H9 (cell line): ENCODE data around the gene IL13RA2. TPM values are rescaled to one million over a fixed set of nuclear protein-coding genes. Genes with fewer than 3 reads are reported as not detected.

Source experiments
- DNase-seq: peaks from one replicate; pipeline ENCODE4 v3.0.0-alpha.2; 2017
- H2AFZ ChIP-seq: one replicate; pipeline ENCODE4 v1.6.1; 2013; ENCODE audit warnings: mild to moderate bottlenecking, low read length, control low read depth, moderate library complexity
- H2AK5ac ChIP-seq: 2 replicates; pipeline ENCODE4 v1.6.1; 2013; ENCODE audit warnings: low read length, control low read depth, mixed read lengths; ENCODE audit not compliant: insufficient read length
- H2BK120ac ChIP-seq: one replicate; pipeline ENCODE4 v1.6.1; 2013; ENCODE audit warnings: low read depth, mild to moderate bottlenecking, low read length, control low read depth, inconsistent platforms; ENCODE audit not compliant: poor library complexity, severe bottlenecking
- H2BK12ac ChIP-seq: 2 replicates; pipeline ENCODE4 v1.6.1; 2013; ENCODE audit warnings: low read length, control low read depth, mixed read lengths, low read depth; ENCODE audit not compliant: insufficient read length
- H2BK15ac ChIP-seq: 2 replicates; pipeline ENCODE4 v1.6.1; 2013; ENCODE audit warnings: low read depth, low read length, control low read depth
- H2BK20ac ChIP-seq: one replicate; pipeline ENCODE4 v1.6.1; 2013; ENCODE audit warnings: low read depth, mild to moderate bottlenecking, low read length, control low read depth, inconsistent platforms; ENCODE audit not compliant: poor library complexity, severe bottlenecking
- H2BK5ac ChIP-seq: 2 replicates; pipeline ENCODE4 v1.6.1; 2013; ENCODE audit warnings: low read length, control low read depth, mixed read lengths; ENCODE audit not compliant: insufficient read length
- H3K14ac ChIP-seq: 2 replicates; pipeline ENCODE4 v1.6.1; 2013; ENCODE audit warnings: low read length, control low read depth; ENCODE audit not compliant: insufficient read depth
- H3K18ac ChIP-seq: 2 replicates; pipeline ENCODE4 v1.6.1; 2013; ENCODE audit warnings: low read depth, mild to moderate bottlenecking, mixed read lengths, low read length, control low read depth; ENCODE audit not compliant: insufficient read length
- H3K23ac ChIP-seq: 2 replicates; pipeline ENCODE4 v1.6.1; 2013; ENCODE audit warnings: low read length, control low read depth, mixed read lengths, low read depth; ENCODE audit not compliant: insufficient read length
- H3K23me2 ChIP-seq: 2 replicates; pipeline ENCODE4 v1.6.1; 2013; ENCODE audit warnings: low read depth, mild to moderate bottlenecking, mixed read lengths, low read length, control low read depth; ENCODE audit not compliant: insufficient read length, poor library complexity, severe bottlenecking
- H3K27ac ChIP-seq: 2 replicates; pipeline ENCODE4 v1.5.1; 2013; ENCODE audit warnings: low read length, control low read depth, mixed read lengths, low read depth; ENCODE audit not compliant: insufficient read length
- H3K27me3 ChIP-seq: 2 replicates; pipeline ENCODE4 v1.6.1; 2013; ENCODE audit warnings: low read length, control low read depth, inconsistent platforms; ENCODE audit not compliant: insufficient read depth
- H3K4ac ChIP-seq: 2 replicates; pipeline ENCODE4 v1.6.1; 2013; ENCODE audit warnings: low read depth, mild to moderate bottlenecking, control low read depth, inconsistent platforms, low read length, moderate library complexity
- H3K4me1 ChIP-seq: 2 replicates; pipeline ENCODE4 v1.6.1; 2013; ENCODE audit warnings: low read length, control low read depth, inconsistent platforms; ENCODE audit not compliant: insufficient read depth
- H3K4me2 ChIP-seq: 2 replicates; pipeline ENCODE4 v1.6.1; 2013; ENCODE audit warnings: low read length, control low read depth, mixed read lengths; ENCODE audit not compliant: insufficient read length, insufficient read depth
- H3K56ac ChIP-seq: 2 replicates; pipeline ENCODE4 v1.6.1; 2013; ENCODE audit warnings: low read depth, mild to moderate bottlenecking, mixed read lengths, low read length, control low read depth; ENCODE audit not compliant: insufficient read length
- H3K79me1 ChIP-seq: 2 replicates; pipeline ENCODE4 v1.6.1; 2013; ENCODE audit warnings: low read depth, mild to moderate bottlenecking, moderate library complexity, low read length, control low read depth, inconsistent platforms; ENCODE audit not compliant: insufficient read depth, poor library complexity, severe bottlenecking
- H3K79me2 ChIP-seq: 2 replicates; pipeline ENCODE4 v1.6.1; 2013; ENCODE audit warnings: low read length, control low read depth, inconsistent platforms; ENCODE audit not compliant: insufficient read depth
- H3K9ac ChIP-seq: 2 replicates; pipeline ENCODE4 v1.6.1; 2013; ENCODE audit warnings: low read length, control low read depth, mixed read lengths; ENCODE audit not compliant: insufficient read length; ENCODE audit errors: extremely low read depth
- H3K9me3 ChIP-seq: one replicate; pipeline ENCODE4 v1.6.1; 2013; ENCODE audit warnings: low read depth, low read length, inconsistent platforms; ENCODE audit not compliant: control insufficient read depth
- H3T11ph ChIP-seq: one replicate; pipeline ENCODE4 v1.6.1; 2013; ENCODE audit warnings: mild to moderate bottlenecking, low read length, control low read depth, inconsistent platforms
- H4K20me1 ChIP-seq: one replicate; pipeline ENCODE4 v1.6.1; 2013; ENCODE audit not compliant: control insufficient read depth, insufficient read length, insufficient read depth
- H4K5ac ChIP-seq: 2 replicates; pipeline ENCODE4 v1.6.1; 2013; ENCODE audit warnings: low read depth, mild to moderate bottlenecking, mixed read lengths, low read length, control low read depth; ENCODE audit not compliant: insufficient read length
- H4K8ac ChIP-seq: replicated peaks from 2 replicates; pipeline ENCODE4 v1.6.1; 2013; ENCODE audit warnings: low read length, control low read depth, mixed read lengths, low read depth; ENCODE audit not compliant: insufficient read length
- H4K91ac ChIP-seq: 2 replicates; pipeline ENCODE4 v1.6.1; 2013; ENCODE audit warnings: low read depth, mild to moderate bottlenecking, moderate library complexity, mixed read lengths, low read length, control low read depth; ENCODE audit not compliant: insufficient read length
- H3K27ac Mint-ChIP-seq, 3 experiments: 2 replicates in 2 of 3; 3 replicates in 1 of 3; pipeline ENCODE4 v1.8.0; 2020 to 2021; ENCODE audit warnings: mixed read lengths in 3 of 3, mild to moderate bottlenecking in 1 of 3, moderate library complexity in 1 of 3
- H3K27me3 Mint-ChIP-seq: 2 replicates; pipeline ENCODE4 v1.8.0; 2021; ENCODE audit warnings: low read depth, mild to moderate bottlenecking, moderate library complexity, mixed read lengths
- H3K36me3 Mint-ChIP-seq, 3 experiments: 2 replicates in 2 of 3; 3 replicates in 1 of 3; pipeline ENCODE4 v1.8.0; 2020 to 2021; ENCODE audit warnings: low read depth in 3 of 3, mixed read lengths in 3 of 3; ENCODE audit not compliant: insufficient read depth in 1 of 3
- H3K4me1 Mint-ChIP-seq, 2 experiments: 2 replicates each; pipeline ENCODE4 v1.8.0; 2020; ENCODE audit warnings: mixed read lengths in 2 of 2
- H3K4me3 Mint-ChIP-seq, 2 experiments: 2 replicates in 1 of 2; 3 replicates in 1 of 2; pipeline ENCODE4 v1.8.0; 2020 to 2021; ENCODE audit warnings: mild to moderate bottlenecking in 2 of 2, mixed read lengths in 2 of 2, moderate library complexity in 1 of 2
- H3K9me3 Mint-ChIP-seq, 2 experiments: 2 replicates in 1 of 2; 3 replicates in 1 of 2; pipeline ENCODE4 v1.8.0; 2020; ENCODE audit warnings: mild to moderate bottlenecking in 2 of 2, mixed read lengths in 2 of 2, moderate library complexity in 1 of 2
- WGBS: extraction: QIAGEN DNeasy Blood & Tissue Kit; methylation state at CpG from one replicate; pipeline ENCODE4 v1.1.7; 2013; ENCODE audit warnings: missing lambda C conversion rate, low lambda C conversion rate, mixed read lengths; ENCODE audit not compliant: insufficient read length; ENCODE audit errors: extremely low coverage; 5-methylcytosine and 5-hydroxymethylcytosine counted together
- total RNA-seq: library from RNA; stranded (reverse); gene quantifications from 2 replicates; pipeline ENCODE4 v1.2.1, GENCODE V29; 2021
- TF ChIP-seq, protein P1 (sequence below): fragments of 200-600 bp; sonication (generic); conservative IDR thresholded peaks from 3 replicates; pipeline ENCODE4 v1.8.0; 2021; ENCODE audit warnings: antibody characterized with exemption, mild to moderate bottlenecking

Gene IL13RA2
- total RNA-seq, 1 experiment from 2014 or later: not detected

DNA sequence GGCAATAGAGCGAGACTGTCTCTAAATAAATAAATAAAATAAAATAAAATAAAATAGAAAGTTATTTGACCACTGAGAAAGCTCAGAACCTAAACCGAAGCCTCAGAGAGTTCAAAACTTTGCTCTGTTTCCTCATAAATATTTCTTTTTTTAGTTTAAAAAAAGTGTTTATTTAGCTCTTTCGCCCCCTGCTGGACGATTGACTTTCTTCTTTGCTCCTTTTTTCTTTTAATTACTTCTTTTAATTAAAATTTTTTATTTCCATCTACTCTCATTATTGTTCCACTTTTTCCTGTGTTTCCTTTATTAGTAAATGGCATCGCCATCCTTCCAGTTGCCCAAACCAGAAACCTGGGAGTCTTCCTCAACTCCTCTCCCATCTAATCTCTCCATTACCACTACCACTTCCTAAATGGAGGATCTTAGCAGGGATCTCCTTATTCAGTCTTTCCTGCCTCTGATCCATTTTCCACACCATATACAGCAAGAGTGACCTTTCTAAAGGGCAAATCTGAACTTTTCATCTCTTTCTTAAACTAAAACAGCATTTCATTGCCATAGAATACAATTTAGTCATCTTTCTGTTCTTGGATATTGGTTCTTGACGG is 728 bp upstream of the IL13RA2 start:
- Mint-ChIP-seq H3K36me3 (no peaks in the 10 kb centered on the region), H3K27ac (no peak overlapping the region)

More for the DNA sequence above, 728 bp upstream of the IL13RA2 start:
- H4K8ac ChIP-seq: no peak overlapping the region
- no peak overlapping the region for H4K5ac ChIP-seq
- no peak for DNase-seq
- H2BK12ac ChIP-seq: no peak overlapping the region
- H3K9ac ChIP-seq: no peak overlapping the region
- H3K4me1 ChIP-seq: no peaks in the 10 kb centered on the region
- no peak overlapping the region for H3K23ac ChIP-seq
- no peak overlapping the region for H2AK5ac ChIP-seq
- H4K91ac ChIP-seq: no peak overlapping the region
- H3K14ac ChIP-seq: no peak overlapping the region
- H3K27me3 ChIP-seq: no peaks in the 10 kb centered on the region
- H3K4me1 Mint-ChIP-seq: no peaks in the 10 kb centered on the region
- no peak overlapping the region for H3K4me3 Mint-ChIP-seq
- H3K56ac ChIP-seq: no peak overlapping the region
- no peaks in the 10 kb centered on the region for H4K20me1 ChIP-seq
- no peak overlapping the region for H2AFZ ChIP-seq
- peaks cover 4% of the 10 kb centered on the region; the same call in 1 of the 2 replicates for H3K27me3 Mint-ChIP-seq
- no peaks in the 10 kb centered on the region for H3K9me3 Mint-ChIP-seq
- no peak overlapping the region for H3K27ac ChIP-seq
- no peak overlapping the region for H2BK20ac ChIP-seq
- no peaks in the 10 kb centered on the region for H3K79me2 ChIP-seq
- H3K79me1 ChIP-seq: no peaks in the 10 kb centered on the region
- no peak overlapping the region for H2BK120ac ChIP-seq
- no peak overlapping the region for H3T11ph ChIP-seq
- TF ChIP-seq, protein P1, sequence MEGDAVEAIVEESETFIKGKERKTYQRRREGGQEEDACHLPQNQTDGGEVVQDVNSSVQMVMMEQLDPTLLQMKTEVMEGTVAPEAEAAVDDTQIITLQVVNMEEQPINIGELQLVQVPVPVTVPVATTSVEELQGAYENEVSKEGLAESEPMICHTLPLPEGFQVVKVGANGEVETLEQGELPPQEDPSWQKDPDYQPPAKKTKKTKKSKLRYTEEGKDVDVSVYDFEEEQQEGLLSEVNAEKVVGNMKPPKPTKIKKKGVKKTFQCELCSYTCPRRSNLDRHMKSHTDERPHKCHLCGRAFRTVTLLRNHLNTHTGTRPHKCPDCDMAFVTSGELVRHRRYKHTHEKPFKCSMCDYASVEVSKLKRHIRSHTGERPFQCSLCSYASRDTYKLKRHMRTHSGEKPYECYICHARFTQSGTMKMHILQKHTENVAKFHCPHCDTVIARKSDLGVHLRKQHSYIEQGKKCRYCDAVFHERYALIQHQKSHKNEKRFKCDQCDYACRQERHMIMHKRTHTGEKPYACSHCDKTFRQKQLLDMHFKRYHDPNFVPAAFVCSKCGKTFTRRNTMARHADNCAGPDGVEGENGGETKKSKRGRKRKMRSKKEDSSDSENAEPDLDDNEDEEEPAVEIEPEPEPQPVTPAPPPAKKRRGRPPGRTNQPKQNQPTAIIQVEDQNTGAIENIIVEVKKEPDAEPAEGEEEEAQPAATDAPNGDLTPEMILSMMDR: peak; percentile 84
- no peak overlapping the region for H2BK15ac ChIP-seq
- no peak overlapping the region for H2BK5ac ChIP-seq
- no peak overlapping the region for H3K18ac ChIP-seq
- H3K4me2 ChIP-seq: no peak overlapping the region
- no peak overlapping the region for H3K4ac ChIP-seq
- no peaks in the 10 kb centered on the region for H3K23me2 ChIP-seq
- no peaks in the 10 kb centered on the region for H3K9me3 ChIP-seq
- WGBS: no CpG with 5 or more reads among the region's 6 CpGs
